ENCODE results near the gene PPARD.

- no peak for TF ChIP-seq POLR2AphosphoS5 (IDR thresholded peaks at IDR 0.05; ENCODE audit: low read depth, low read length)
- no peak for TF ChIP-seq TAF1 (IDR thresholded peaks at IDR 0.05; ENCODE audit: low read depth, low read length)
- TF ChIP-seq POLR2A (IDR thresholded peaks at IDR 0.05; ENCODE audit: low read depth, low read length) = no peak
- no peak for TF ChIP-seq SPI1 (IDR thresholded peaks at IDR 0.05; ENCODE audit: low read depth, low read length)
- TF ChIP-seq PAX5 (IDR thresholded peaks at IDR 0.05; ENCODE audit: insufficient read depth, low read length, severe bottlenecking) = no peak
- no peak for TF ChIP-seq POU2F2 (IDR thresholded peaks at IDR 0.05; ENCODE audit: low read depth, low read length)
Observed at GRCh38 chr6:35419417-35419816, 77.1 kb downstream of the PPARD start.
